Measurements from ENCODE around the gene KCNA5.

KCNA5 gene

DNA sequence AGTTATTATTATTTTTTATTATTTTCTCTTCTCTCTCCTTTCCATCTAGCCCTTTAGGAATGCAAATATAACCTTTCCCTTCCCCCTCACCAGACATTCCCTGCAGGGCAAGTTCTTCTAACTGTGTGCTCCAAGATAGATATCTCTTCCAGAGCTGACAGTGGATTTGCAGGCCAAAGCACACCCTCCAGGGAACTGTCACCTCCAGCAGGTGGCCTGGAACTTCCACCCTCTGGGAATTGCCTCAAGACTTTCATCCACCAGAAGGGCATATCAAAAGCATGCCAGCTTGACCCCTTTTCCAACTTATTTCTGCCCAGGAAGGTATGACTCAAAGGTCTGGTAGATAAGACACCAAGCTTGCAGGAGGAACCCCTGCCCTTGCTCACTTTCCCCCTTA lies 13.6 kb upstream of the KCNA5 start:
- DNase-seq = no peak

DNA sequence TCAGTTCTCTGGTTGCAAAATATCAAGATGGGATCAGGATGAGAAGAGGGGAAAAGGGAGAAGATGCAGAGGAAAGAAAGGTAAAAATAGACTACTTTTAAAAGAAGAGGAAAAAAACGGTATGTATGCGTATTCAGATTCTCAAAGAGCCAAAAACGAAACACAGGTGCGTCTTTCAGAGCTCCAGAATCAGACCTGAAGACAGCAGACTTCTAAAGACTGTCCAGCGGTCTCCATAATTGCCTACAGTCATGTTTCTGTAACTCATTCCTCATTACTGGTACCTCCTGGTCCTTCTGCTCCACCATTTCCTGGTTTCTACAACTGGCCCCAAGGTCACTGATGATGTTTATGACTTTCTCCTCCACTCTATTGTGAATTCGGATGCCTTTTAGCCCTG lies 12.4 kb upstream of the KCNA5 start:
- DNase-seq = no peak

DNA sequence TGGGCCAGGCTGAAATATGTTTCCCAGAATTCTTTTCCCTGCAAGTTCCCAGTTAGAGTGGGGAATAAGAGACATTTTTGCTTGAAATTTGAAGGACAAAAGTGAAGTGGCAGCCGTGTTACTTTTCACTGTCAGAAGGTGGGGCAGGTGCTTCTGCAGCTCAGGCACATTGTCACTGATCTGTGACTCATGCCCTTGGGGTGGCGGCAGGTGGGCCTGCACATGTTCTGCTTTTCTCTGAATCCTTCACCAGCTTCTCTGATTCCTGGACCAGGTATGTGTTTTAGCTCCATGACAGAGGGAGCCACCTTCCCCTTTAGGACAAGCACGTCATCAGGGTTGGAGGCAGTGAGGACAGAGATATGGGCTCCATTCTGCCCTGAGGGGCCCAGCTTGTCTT lies 11.7 kb upstream of the KCNA5 start:
- DNase-seq = no peak

DNA sequence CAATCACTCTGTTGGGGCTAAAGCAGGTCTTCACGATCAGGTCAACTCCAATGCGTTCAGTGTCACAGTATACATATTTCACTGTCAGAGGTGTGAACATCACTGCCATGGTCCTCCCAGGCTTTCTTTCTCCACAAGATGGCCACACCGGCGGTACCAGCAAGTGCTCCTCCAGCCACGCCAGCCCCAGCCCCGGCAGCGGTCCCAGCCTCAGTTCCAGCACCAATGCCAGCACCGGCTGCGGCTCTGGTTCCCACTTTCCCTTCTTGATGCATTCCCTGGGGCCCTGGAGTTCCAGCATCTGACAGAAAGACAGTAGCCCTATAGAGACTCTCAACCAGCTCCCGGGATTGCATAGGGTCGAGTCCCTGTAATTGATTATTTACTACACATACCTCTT lies 10.9 kb upstream of the KCNA5 start:
- DNase-seq = no peak

DNA sequence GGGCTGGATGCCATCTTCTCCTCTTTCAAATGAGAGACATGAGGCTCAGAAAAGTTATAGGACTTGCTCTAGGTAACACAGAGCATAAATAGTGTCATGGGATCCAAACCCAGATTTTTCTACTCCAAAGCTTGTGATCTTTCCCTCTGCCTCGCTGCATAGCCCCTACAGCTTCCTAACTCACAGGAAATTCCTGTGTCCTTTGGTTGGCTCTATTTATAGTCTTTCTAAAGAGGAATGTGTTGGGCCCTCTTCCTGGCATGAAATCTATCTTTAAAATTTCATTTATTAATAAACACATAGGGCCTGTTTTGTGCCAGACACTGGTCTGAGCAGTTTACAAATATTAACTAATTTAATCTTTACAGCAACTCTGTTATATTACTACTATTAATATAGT lies 9.8 kb upstream of the KCNA5 start:
- DNase-seq = no peak

DNA sequence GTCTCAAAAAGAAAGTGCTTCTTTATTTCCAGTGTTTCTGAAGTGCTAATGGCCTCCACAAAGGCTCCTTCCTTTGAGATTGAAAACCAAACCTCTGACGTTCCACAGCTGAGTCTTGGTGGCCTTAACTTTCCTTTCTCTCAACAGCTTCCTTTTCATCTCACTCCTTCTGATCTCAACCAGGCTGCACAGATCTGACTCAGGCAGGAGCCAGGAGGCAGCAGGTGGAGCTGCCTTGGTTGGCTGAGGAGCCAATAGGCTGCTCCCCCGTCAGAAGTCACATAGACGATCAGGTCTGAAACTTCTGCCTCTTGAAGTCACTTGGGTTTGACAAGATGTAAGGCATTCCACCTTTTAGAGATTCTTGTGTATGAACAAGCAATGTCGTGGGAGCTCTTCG lies 9.1 kb upstream of the KCNA5 start:
- DNase-seq = no peak

DNA sequence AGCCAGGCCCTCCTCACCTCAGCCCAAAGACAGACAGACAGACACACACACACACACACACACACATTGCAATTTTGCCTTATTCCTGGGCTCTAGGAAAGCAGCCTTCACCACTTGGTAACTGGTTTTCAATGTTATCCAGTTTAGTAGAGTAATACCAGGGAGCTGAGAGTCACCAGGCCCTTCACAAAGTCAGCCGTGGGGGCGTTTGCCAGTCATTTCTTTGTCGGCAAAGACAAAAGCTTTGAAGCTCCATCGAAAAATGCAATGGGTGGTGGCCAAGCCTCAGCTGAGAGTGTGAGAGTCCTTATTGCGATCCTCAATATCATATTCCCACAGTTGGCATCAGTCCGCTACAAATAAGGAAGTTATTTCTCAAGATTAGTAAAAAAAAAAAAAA lies 8.1 kb upstream of the KCNA5 start:
- no peak for DNase-seq

DNA sequence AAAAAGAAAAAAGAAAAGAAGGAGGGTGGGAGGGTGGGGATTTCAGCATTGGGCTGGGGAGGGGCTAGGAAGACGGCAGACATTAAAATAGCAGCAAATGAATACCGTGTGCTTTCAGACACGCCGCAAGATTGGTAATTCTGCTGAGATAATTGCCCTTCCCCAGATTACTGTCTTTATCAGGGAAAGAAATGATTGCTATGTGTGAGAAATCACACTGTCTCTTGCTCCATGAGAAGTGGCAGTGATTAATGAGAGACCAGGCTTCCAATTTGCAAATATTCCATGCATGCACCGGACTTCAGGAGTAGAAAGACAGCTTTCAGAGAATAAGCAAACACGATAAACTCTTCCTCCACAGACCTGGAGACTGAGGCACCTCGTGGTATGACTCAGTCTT lies 7.6 kb upstream of the KCNA5 start:
- no peak for DNase-seq

DNA sequence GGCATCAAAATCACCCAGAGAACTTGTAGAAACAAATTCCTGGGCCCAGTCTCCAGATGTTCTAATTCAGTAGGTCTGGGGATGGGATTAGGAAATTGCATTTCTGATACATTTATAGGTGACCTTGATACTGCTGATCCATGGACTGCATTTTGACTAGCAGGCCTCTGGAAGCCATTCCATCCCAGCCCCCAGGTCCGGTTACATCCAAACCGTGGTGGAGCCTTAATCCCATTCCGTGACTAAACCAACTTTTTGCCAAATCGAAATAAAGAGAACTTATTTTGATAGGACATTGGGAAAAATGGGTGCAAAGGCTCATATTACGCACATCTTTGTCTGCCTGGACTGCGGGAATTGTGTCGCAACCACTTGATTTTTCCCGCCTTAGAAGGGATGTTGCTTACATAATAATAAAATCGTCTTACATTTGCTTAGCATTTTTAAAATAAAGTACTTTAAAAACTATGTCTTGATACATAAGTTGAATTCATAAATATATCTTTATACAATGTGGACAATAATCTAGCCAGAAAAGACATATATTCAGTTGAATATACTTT lies 5.8 kb upstream of the KCNA5 start:
- DNase-seq = no peak

DNA sequence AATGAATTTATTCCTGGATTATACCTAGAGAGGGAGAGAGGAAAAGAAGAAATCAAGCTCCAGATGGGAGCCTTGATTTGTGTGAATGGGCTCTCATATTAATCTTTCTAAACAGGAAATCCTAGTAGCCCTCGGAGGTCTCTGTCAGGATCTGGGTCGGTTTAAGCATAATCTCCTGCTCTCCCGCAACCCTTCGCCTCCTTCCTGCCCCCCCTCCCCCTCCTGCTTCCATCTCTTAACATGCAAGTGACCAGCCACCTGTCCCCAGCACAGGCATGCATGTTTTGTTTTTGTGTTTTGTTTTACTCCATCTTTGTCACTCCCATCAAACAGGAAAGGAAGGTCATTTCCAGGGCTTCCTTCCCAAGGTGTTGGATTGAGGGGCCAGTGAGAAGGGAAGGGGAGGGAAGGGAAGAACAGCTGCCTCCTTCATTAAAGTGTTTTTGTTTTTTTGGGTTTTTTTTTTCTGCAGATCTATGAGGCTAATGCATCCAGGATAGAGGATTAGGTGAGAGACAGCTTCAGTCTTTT lies 4.8 kb upstream of the KCNA5 start:
- DNase-seq = no peak

DNA sequence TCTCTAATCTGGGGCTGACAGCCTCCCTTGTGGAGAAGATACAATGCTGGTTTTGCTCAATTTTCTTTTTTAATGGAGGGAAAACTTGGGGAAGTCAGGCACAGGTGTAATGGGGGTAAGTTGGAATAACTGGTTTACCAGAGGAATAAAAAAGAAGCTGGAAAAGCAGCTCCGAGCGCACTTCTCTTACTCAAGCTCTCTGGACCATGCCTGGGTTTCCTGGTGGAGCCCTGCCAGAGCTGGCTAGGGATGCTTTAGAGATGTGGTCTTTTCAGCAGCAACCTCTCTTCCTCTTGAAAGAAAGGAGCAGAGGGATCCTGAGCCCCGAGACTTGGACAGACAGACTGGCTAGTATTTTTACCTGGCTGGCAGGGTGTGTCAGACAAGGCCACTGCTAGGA lies 3.9 kb upstream of the KCNA5 start:
- no peak for DNase-seq

DNA sequence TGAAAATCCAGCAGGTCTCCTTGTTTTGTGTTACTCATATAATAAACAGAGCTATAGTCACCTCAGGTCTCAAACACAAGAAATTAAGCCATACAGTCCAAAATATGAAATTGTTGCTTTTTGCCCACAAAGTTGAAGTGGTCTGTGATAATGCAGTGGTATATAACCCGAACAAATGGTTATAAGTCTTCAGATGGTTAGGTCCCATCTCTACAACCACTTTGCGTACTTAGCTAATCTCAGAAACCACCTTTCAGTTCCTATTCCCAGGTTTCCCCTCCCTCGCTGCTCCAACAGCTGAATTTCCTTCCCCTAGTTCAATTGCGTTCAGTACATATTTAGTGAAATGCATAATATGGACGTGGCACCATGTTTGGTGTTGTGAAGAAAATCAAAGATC lies 3.3 kb upstream of the KCNA5 start:
- no peak for DNase-seq

DNA sequence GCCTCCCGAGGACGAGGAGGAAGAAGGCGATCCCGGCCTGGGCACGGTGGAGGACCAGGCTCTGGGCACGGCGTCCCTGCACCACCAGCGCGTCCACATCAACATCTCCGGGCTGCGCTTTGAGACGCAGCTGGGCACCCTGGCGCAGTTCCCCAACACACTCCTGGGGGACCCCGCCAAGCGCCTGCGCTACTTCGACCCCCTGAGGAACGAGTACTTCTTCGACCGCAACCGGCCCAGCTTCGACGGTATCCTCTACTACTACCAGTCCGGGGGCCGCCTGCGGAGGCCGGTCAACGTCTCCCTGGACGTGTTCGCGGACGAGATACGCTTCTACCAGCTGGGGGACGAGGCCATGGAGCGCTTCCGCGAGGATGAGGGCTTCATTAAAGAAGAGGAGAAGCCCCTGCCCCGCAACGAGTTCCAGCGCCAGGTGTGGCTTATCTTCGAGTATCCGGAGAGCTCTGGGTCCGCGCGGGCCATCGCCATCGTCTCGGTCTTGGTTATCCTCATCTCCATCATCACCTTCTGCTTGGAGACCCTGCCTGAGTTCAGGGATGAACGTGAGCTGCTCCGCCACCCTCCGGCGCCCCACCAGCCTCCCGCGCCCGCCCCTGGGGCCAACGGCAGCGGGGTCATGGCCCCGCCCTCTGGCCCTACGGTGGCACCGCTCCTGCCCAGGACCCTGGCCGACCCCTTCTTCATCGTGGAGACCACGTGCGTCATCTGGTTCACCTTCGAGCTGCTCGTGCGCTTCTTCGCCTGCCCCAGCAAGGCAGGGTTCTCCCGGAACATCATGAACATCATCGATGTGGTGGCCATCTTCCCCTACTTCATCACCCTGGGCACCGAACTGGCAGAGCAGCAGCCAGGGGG lies 979 bp downstream of the KCNA5 start:
- no peak for DNase-seq

DNA sequence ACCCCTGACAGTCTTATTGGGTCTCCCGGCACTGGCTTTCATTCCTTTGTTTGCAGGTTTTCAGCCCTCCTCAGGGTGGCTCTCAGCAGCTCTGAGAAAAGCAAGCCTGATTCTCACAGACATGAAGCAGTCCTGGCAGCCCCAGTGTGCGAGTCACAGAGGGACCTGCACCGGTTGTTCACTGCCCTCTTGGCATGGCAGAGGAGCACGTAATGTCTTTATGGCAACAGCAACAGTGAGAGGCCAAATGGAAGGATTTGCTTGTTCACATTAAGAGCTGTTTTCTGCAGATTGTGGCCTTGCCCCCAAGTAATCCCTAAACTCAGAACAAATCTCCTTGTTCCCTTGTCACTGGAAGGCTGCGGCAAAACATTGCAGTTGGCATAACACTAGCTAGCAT lies 3.4 kb downstream of the KCNA5 start:
- no peak for DNase-seq

DNA sequence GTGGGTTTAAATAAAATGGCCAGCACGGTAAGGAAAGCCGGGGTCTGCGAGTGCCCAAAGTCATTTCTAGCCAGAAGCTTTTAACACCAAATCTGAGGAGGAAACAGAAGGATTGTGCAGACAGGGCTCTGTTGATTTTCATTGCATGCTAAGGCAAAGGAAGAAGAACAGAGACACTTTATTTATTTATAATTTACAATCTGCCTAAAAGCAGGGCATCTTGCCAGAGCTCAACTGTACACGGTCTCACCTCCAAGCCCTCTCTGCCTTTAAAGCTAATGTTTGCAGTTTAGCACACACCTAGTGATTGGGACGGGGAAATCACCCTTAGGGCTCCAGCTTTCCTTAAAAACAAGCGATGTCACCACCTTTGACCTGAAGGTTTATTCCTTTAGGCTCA lies 4.0 kb downstream of the KCNA5 start:
- no peak for DNase-seq

DNA sequence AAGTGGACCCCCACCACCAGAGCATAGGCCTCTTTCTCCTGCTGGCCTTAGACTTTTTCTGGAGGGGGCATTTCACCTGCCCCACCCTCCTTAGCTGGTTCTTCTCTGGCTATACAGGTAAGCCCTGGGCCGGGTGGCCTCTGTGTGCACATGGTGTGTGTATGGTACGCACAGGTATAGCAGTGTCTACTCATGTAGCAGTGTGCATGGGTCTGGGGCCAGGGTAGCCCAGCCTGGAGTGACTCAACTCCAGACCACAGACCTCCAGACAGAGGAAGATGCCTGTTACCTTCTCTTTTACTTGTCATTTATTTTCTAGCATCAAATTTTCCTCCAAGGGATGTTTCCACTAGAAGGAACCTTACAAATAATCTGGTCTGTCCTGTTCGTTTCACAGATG lies 6.9 kb downstream of the KCNA5 start:
- DNase-seq = no peak

DNA sequence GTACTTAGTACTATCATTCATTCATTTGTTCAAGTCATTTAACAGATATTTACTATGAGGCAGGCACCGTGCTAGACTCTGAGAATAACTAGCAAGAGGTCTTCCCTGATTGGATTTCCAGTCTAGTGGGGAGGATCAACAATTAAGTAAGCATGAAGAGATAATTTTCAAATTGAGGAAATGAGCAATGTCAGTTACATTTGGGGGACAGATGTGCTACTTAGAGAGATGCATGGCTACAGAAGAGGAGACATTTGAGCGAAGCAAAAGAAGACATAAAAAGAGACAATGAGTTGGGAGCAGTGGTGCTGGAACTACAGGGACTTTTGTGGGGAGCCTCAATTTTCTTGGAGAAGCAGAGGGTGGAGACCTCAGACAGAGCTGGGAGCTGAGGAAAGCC lies 7.7 kb downstream of the KCNA5 start:
- DNase-seq = no peak

DNA sequence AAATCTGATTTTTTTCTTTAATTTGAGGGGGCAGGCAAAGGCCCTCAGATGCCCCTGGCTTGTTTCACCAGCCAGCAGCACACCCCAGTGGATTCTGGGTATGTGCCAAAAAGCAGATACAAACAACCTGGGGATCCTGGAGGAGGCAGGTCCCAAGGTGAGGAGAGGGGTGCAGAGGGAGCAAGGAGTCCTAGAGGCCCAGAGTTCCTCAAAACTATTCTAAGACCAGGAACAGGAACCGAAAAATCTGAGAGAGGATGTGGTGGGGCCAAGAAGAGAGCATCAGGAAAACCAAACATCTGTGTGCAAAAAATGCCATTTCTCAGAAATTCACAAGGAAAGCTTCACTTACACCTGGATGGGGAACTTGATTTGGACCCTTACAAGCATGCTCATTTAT lies 8.2 kb downstream of the KCNA5 start:
- no peak for DNase-seq

DNA sequence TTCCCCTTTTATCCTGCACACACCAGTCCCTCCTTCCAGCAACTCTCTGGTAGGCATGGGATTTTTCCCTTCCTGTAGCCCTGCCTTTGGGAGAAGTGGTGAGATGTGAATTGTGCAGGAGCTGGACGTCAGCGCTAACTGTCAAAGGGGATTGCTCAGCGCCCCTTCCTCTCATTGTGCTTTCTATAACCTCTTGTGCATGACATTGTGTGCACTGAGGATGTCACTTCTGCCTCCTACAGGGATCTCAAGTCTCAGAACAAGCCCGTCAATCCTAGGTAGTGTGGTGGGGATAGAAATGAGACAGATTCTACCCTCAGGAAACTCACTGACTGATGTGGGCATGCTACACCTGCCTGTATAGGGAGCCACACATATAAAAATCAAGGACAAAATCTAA lies 8.7 kb downstream of the KCNA5 start:
- no peak for DNase-seq

DNA sequence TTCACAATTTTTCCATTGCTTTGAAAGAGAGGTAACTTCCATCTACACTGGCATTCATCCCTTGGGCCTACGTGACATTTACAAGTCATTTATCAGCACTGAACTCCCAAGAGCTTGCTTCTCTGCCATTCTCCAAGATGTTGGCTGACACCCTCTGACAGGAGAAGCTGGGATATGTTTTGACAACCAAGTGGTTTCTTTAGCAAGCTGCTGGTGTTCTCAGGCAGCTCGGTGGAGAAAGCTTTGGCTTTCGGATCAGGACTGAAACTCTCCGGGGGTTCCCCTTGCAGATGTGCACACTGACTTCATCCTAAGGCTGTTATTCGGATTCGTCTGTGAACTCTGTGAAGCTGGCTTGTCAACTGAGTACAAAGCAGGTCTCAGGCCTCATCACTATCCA lies 15.7 kb downstream of the KCNA5 start:
- no peak for DNase-seq

DNA sequence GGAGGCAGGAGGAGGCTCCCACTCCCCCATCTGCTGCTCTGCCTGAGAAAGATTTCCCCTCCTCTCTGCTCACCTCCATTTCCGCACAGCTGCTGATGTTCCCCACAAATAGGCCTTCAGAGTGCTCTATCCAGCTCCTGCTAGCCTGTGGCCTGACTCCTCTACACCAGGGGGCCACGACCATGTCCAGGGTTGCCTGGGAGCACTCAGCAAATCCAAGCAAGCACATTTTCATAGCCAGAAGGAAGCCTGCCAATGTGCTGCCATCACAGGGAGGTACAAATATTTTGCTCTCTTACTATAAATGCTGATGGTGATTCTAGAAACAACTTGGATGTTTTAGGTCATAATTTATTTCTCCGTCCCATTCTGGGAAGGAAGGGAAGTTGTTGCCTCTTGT lies 17.3 kb downstream of the KCNA5 start:
- no peak for DNase-seq

DNA sequence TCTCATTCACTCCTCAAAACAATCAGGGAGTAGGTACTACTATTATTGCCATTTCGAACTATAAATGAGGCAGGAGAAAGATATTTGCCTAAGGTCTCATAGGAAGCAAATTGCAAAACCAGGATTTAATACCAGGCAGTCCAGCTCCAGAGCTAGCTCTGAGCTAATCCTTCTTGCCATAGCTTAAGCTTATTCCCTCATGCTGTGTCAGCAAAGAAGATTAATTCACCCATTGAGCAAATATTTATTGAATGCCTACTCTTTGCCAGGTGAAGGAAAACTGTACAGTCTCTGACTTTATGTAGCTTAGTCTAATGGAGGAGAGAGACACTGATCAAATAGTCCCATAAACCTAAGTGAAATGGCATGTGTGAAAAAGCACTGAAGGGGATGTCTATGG lies 19.5 kb downstream of the KCNA5 start:
- DNase-seq = no peak

DNA sequence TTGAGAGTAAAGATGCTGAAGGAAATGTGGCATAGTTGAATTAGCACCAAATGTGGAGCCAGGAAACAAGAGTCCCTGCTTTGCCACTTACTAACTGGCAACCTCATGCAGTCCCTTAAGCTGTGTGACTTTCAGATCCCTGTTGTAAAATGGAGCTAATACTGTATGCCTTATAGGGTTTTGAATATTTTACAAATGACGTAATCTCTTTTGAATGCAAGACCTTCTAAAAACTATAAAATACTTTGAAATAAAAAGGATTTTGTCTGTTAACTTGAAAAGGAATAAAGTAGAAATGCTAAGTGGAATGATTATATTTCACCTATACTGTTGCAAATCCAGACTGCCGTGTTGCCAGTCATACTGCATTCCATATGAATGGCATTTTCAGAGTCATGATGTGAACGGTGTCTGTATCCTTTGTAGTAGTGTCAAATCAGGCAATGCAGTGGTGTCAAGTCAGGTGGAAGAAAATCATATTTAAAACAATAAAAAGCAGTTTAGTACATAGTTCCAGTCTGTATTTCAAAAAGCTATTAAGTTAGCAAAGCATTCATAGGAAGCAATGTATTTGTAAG lies 21.3 kb downstream of the KCNA5 start:
- DNase-seq = no peak

DNA sequence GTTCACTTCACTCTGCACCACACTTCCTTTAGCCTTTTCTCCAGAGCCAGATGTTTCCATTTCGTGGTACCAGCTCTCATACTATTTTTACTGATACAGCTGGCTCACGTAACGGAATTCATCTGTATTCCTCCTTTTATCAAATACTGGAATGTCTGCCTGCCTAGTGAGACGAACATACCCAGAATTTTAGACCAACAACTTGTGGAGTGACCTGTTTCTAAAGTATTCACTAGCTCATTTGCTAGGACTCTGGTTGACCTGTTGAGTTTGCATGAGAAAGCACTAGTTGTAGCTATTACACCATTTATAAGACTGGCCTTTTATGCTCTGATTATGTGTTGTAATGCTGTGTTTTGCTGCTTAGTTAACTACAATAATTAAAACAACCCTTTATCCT lies 22.6 kb downstream of the KCNA5 start:
- DNase-seq = no peak

DNA sequence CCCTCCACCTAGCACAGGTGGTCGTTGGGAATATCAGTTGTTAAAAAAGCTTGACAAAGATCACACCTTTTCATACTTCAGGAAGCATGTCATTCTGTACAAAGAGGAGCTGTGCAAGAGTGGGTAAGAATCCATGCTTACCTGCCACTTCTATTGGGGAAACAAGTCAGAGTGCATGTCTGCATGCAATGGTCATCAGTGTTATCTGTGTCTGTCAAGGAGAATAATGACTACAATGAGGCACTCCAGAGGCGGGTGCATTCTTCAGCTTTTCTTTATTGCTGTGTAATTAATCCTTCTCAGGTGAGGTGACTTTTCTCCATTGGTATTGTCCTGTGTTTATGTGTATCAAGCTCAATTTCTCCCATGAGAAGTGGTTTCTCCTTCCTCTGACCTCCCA lies 24.4 kb downstream of the KCNA5 start:
- no peak for DNase-seq

All from HCEC 1CT (cell line).